GM13977 (cell line): ENCODE measurements around the gene PSMD2.

Experiments
- DNase-seq: peaks from one replicate; pipeline ENCODE4 v3.0.0; 2012; ENCODE audit warnings: low spot score
- in situ Hi-C: fragments of 300-500 bp; cut with MboI; formaldehyde crosslinking; loops from one replicate; pipeline ENCODE4 v1.12.0; 2022; ENCODE audit warnings: low sequenced_read_pairs, low pct_unique_long_range_greater_than_20kb, mixed read lengths, inconsistent platforms; ENCODE audit not compliant: unreplicated experiment
- TF ChIP-seq, protein P1 (sequence below): IDR thresholded peaks from 2 replicates; pipeline ENCODE4 v1.5.1; 2012; ENCODE audit warnings: mild to moderate bottlenecking, control low read depth; ENCODE audit not compliant: insufficient read depth; ENCODE audit errors: extremely low read depth, missing control alignments

PSMD2 gene

DNA sequence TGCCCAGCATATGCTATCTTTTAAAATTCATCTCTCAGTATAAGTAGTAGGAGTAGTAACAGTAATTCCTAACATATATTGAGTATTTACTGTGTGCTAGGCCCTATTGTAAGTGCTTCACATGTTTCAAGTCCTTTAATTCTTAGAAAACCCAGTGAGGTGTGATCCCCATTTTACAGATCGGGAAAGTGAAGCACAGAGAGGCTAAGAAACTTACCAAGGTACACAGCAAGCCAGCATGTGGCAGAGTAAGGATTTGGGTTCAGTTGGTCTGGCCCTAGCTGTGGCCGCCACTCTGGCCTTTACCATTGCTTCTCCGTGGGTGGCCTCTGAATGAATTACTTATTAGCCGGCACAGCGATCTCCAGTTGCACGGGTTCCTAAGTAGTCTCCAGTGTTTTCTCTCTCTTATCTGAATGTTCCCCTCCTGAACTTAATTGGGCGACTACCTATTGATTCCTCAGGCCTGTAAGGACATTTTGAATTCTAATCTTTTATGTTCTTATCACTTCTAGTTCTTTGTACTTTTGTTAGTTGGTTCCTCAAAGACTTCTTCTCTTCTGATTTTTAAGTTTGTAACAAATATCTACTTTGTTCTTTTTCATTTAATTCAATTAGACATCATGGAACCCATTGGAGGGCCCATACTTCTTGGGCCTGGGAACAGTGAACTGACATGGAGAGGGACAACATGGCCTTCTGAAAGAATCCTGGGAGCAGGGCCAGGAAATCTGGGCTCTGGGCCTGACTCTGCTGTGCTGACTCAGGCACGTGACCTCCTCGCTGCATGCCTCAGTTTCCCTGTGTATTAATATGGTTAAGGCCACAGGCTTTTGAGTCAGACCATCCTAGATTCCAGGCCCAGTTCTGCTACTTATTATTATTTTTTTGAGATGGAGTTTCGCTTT lies 50.8 kb downstream of the PSMD2 start:
- no peak for DNase-seq
- TF ChIP-seq, protein P1, sequence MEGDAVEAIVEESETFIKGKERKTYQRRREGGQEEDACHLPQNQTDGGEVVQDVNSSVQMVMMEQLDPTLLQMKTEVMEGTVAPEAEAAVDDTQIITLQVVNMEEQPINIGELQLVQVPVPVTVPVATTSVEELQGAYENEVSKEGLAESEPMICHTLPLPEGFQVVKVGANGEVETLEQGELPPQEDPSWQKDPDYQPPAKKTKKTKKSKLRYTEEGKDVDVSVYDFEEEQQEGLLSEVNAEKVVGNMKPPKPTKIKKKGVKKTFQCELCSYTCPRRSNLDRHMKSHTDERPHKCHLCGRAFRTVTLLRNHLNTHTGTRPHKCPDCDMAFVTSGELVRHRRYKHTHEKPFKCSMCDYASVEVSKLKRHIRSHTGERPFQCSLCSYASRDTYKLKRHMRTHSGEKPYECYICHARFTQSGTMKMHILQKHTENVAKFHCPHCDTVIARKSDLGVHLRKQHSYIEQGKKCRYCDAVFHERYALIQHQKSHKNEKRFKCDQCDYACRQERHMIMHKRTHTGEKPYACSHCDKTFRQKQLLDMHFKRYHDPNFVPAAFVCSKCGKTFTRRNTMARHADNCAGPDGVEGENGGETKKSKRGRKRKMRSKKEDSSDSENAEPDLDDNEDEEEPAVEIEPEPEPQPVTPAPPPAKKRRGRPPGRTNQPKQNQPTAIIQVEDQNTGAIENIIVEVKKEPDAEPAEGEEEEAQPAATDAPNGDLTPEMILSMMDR: no peak
- in situ Hi-C loops: no loop called here

DNA sequence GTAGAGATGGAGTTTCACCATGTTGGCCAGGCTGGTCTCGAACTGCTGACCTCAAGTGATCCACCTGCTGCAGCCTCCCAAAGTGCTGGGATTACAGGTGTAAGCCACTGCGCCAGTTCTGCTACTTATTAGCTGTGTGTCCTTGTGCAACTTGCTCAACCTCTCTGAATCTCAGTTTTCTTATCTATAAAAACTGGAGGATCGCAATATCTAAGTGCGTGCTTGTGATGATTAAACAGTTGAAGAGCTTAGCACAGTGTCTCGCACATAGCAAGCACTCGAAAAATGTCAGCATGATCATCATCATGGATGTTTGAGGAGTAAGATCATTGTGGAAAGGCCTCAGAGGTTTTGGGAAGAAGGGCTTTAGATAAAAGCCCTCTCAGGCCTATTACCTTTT lies 51.6 kb downstream of the PSMD2 start:
- no peak for DNase-seq
- TF ChIP-seq, protein P1: no peak
- in situ Hi-C loops: no loop called here

DNA sequence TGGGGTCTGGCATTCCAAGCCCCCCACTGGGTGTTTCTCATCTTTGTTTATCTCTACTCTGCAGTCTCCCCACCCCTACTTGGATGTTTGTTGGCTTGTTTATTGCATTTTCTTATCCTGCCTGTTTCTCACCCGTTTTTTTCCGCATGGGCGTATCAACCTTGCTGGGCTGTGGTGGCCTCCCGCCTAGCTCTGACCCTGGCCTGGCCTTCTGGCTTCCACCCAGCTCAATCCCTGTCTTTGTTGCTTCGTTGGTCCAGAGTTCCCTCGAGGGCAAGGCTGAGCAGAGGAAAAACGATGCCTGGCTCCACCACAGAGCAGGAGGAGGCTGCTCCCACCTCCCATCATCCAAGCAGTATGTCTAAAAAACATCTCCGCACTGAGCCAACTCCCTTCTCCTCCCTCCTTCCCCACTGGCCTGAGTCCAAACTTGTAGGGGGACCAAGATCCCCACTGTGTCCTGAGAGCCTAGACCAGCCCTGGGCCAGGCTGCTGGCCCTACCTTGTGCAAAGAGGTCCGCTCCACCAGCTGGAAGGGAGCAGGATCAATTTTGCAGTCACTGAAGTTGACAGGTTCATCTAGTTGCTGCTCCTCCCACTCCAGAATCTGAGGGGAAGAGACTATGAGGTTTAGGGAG lies 52.6 kb downstream of the PSMD2 start:
- DNase-seq: no peak
- in situ Hi-C loops: no loop called here
- TF ChIP-seq, protein P1: no peak

DNA sequence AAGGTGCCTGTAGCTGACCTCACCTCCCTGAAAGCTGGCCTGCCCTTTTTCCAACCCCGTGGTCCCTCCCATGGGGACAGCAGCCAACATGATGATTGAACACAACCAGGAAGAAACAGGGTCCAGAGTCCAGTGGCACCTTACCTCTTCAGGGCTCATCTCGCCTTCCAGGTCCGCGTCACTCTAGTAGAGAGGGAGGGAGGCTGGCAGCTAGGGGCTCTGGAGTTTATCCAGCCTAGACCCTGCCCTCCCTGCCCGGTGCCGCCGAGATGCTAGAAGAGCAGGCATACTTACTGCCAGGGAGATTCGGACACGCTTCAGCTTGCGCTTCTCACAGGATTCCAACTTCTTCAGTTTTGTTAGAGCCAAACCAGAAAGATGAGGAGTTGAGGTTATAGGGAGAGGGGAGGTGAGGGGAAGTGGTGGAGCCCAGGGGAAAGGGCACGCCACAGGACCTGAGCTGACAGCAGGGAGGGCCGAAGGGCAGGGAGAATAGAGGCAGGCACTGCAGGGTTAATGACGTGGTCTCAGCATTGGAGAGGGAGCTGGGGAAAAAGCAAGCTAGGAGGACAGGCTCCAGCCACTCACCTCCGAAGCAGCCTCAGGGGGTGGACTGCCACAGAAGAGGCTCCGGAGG lies 53.2 kb downstream of the PSMD2 start:
- TF ChIP-seq, protein P1: no peak
- in situ Hi-C loops: no loop called here
- no peak for DNase-seq

DNA sequence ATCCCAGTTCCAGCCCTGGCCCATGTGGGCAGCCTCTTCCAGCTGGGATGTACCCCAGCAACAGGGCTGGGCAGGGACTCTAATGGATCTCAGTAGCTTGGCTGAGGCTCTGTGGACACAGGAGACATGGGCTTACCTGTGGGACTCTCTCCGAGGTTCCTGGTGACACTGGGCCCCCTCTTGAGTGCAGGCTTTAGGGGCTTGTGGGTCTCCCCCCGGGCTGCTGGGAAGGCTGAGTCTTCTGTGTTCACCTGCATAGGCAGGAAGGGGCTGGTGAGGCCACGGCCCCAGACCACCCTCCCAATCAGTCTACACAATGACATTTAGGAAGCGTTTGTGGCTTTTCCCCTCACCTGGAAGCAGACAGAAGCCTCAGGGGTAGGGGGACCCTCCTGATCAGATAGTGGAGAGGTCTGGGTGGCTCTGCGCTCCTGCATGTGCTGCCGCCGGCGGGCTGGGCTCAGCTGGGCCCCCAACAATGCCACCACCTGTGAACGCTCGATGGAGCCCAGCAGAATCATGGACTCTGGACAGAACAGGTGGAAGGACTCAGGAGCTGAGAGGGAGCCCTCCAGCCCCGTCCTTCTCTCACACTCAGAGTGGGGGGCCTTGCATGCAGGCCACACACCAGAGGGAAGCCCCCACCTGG lies 54.0 kb downstream of the PSMD2 start:
- DNase-seq: no peak
- in situ Hi-C loops: no loop called here
- TF ChIP-seq, protein P1: no peak

DNA sequence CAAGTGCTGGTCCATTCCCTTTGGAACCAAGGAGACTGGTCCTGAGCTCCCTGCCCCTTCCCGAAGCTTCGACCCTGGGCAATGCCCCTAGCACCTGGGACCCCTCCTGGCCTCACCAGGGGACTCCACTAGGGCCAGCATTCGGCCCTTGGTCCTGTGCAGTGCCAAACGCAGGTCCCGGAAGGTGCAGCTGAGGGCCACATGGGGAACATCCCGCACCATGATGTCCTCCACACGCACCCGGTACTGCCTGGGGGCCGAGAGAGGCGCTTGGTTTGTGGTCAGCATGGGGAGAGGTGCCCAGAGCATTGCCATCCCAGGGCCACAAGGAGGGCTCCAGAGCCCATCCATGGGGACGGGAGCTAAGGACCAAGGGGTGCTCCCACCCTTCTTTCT lies 54.5 kb downstream of the PSMD2 start:
- in situ Hi-C loops: no loop called here
- TF ChIP-seq, protein P1: no peak
- DNase-seq: no peak
